GM23338 (cell line): ENCODE data around the gene CCDC183. TPM values are rescaled to one million over a fixed set of nuclear protein-coding genes. Genes with fewer than 3 reads are reported as not detected.

Source experiments
- ATAC-seq: fragments of 200-7000 bp; cut with Tn5 transposase; 3 replicates; pipeline ENCODE4 v1.9.1; 2020
- DNase-seq: peaks from one replicate; pipeline ENCODE4 v3.0.0-alpha.2; 2015; ENCODE audit warnings: low spot score
- H2AFZ ChIP-seq: fragments of 200-600 bp; sonication (generic); 2 replicates; pipeline ENCODE4 v1.8.0; 2016; ENCODE audit warnings: antibody characterized with exemption, mild to moderate bottlenecking, moderate library complexity
- H3F3A ChIP-seq: fragments of 200-600 bp; sonication (generic); replicated peaks from 2 replicates; pipeline ENCODE4 v1.8.0; 2017; ENCODE audit warnings: antibody characterized with exemption, mixed run types, low read depth
- H3K27ac ChIP-seq: fragments of 200-600 bp; sonication (generic); 2 replicates; pipeline ENCODE4 v1.6.1; 2016; ENCODE audit warnings: low read depth
- H3K27me3 ChIP-seq: fragments of 200-600 bp; sonication (generic); 2 replicates; pipeline ENCODE4 v1.8.0; 2016; ENCODE audit warnings: mild to moderate bottlenecking, mixed run types, moderate library complexity; ENCODE audit not compliant: insufficient read depth
- H3K36me3 ChIP-seq: fragments of 200-600 bp; sonication (generic); 2 replicates; pipeline ENCODE4 v1.8.0; 2016; ENCODE audit warnings: mild to moderate bottlenecking; ENCODE audit not compliant: insufficient read depth
- H3K4me1 ChIP-seq: fragments of 200-600 bp; sonication (generic); 2 replicates; pipeline ENCODE4 v1.8.0; 2016; ENCODE audit warnings: mild to moderate bottlenecking, moderate library complexity; ENCODE audit not compliant: insufficient read depth
- H3K4me2 ChIP-seq: fragments of 200-600 bp; sonication (generic); 2 replicates; pipeline ENCODE4 v1.7.1; 2017; ENCODE audit warnings: mixed run types
- H3K4me3 ChIP-seq: fragments of 200-600 bp; sonication (generic); 2 replicates; pipeline ENCODE4 v1.6.1; 2016; ENCODE audit warnings: mixed run types
- H3K79me2 ChIP-seq: fragments of 200-600 bp; sonication (generic); replicated peaks from 2 replicates; pipeline ENCODE4 v1.8.0; 2017; ENCODE audit warnings: mild to moderate bottlenecking; ENCODE audit not compliant: insufficient read depth
- H3K9me2 ChIP-seq: fragments of 200-600 bp; sonication (generic); 2 replicates; pipeline ENCODE4 v1.8.0; 2017; ENCODE audit not compliant: insufficient read depth
- H4K20me1 ChIP-seq: fragments of 200-600 bp; sonication (generic); replicated peaks from 2 replicates; pipeline ENCODE4 v1.8.0; 2017; ENCODE audit warnings: mild to moderate bottlenecking; ENCODE audit not compliant: insufficient read depth
- H3K27ac Mint-ChIP-seq: 2 replicates; pipeline ENCODE4 v1.8.0; 2020; ENCODE audit warnings: inconsistent platforms, mild to moderate bottlenecking, moderate library complexity, mixed read lengths
- H3K27me3 Mint-ChIP-seq: 3 replicates; pipeline ENCODE4 v1.8.0; 2022; ENCODE audit warnings: low read depth, mild to moderate bottlenecking, moderate library complexity, mixed read lengths, inconsistent platforms; ENCODE audit not compliant: insufficient read depth, poor library complexity
- H3K36me3 Mint-ChIP-seq: 3 replicates; pipeline ENCODE4 v1.8.0; 2021; ENCODE audit warnings: low read depth, mild to moderate bottlenecking, inconsistent platforms, moderate library complexity, mixed read lengths
- H3K4me1 Mint-ChIP-seq: 3 replicates; pipeline ENCODE4 v1.8.0; 2020; ENCODE audit warnings: mild to moderate bottlenecking, inconsistent platforms, mixed read lengths
- H3K4me3 Mint-ChIP-seq: 3 replicates; pipeline ENCODE4 v1.8.0; 2021; ENCODE audit warnings: moderate library complexity, mild to moderate bottlenecking, inconsistent platforms, mixed read lengths
- H3K9me3 Mint-ChIP-seq: 3 replicates; pipeline ENCODE4 v1.8.0; 2020; ENCODE audit warnings: moderate library complexity, mild to moderate bottlenecking, inconsistent platforms, mixed read lengths
- CTCF ChIP-seq, 2 experiments: fragments of 200-600 bp in 1 of 2; sonication (generic) in 1 of 2; conservative IDR thresholded peaks; 2 replicates each; pipeline versions ENCODE4 v1.5.1 to v1.6.1; 2016 to 2017; ENCODE audit warnings: antibody characterized with exemption in 2 of 2, low read depth in 2 of 2, mild to moderate bottlenecking in 2 of 2, moderate library complexity in 1 of 2
- ETS1 ChIP-seq: IDR thresholded peaks from 2 replicates; pipeline ENCODE4 v1.6.1; 2016; ENCODE audit warnings: antibody characterized with exemption
- JUNB ChIP-seq: IDR thresholded peaks from one replicate; pipeline ENCODE4 v1.6.1; 2016; ENCODE audit warnings: antibody characterized with exemption; ENCODE audit not compliant: unreplicated experiment
- POLR2AphosphoS5 ChIP-seq: IDR thresholded peaks from 2 replicates; pipeline ENCODE4 v1.6.1; 2016; ENCODE audit warnings: antibody characterized with exemption, low read depth
- STAT1 ChIP-seq: IDR thresholded peaks from one replicate; pipeline ENCODE4 v1.6.1; 2016; ENCODE audit warnings: antibody characterized with exemption; ENCODE audit not compliant: unreplicated experiment
- polyA plus RNA-seq: library from polyadenylated mRNA; unstranded; fragments of >200 nt; fragmentation: Nextera tagmentation; extraction: Ambion mirVana; gene quantifications from 2 replicates; pipeline ENCODE4 v1.2.1, GENCODE V29; 2016
- total RNA-seq: library from RNA; depleted of rRNA; stranded (reverse); fragments of >200 nt; shearing (Covaris generic); gene quantifications from 2 replicates; pipeline ENCODE4 v1.2.3, GENCODE V29; 2014

CCDC183 gene
- total and polyA plus RNA-seq, 2 experiments from 2014 or later = 1.1 to 1.2 TPM

DNA sequence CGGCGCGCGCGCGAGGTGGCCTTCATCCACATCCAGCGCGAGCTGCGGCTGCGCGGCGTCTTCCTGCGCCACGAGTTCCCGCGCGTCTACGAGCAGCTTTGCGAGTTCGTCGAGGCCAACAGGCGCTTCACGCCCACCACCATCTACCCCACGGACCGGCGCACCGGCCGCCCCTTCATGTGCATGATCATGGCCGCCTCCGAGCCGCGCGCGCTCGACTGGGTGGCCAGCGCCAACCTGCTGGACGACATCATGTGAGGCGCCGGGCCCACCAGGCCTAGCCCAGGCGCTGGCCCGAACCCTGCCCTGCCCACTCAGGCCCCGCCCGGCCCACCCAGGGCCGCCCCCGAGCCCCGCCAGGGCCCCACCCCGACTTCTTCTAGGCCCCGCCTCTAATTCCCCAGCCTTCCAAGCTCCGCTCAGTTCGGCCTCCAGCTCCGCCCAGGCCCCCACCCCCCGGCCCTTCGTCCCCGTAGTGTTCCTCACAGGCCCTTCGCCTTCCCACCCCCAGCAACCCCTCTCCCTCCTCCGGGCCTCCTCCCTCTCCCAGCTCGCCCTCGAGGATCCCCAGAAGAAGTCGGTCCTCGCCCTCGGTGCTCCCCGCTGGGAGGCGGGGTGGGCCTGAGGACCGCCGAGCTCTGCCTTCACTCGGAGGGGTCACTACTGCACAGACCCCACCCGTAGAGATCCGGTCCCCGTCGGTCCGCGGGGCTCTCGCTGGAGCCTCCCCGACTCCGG, 51.1 kb downstream of the CCDC183 start:
- ATAC-seq = peak; percentile 16
- peak overlapping the region; percentile 88 for H3K4me3 ChIP-seq
- H3K27ac ChIP-seq = no peak overlapping the region
- no peaks in the 10 kb centered on the region for H3K9me2 ChIP-seq
- peak overlapping the region; percentile 89 for H3K4me2 ChIP-seq
- peak; percentile 92 for DNase-seq
- no peaks in the 10 kb centered on the region for H3K79me2 ChIP-seq
- 0 out of 2 replicates have a peak, but pooled peaks cover 3% of the 10 kb centered on the region for H4K20me1 ChIP-seq
- TF ChIP-seq CTCF (conservative IDR thresholded peaks at IDR 0.05; ENCODE audit: low read depth in 2 of 2) (no peak), ETS1 (no peak), POLR2AphosphoS5 (peak; percentile 80), STAT1 (no peak), JUNB (no peak)
- Mint-ChIP-seq H3K36me3 (peaks cover 2% of the 10 kb centered on the region; the same call in 2 of the 3 replicates), H3K4me1 (peaks cover 4% of the 10 kb centered on the region; the same call in 2 of the 3 replicates), H3K4me3 (peak overlapping the region; percentile 93), H3K27me3 (peaks cover 36% of the 10 kb centered on the region), H3K9me3 (no peaks in the 10 kb centered on the region), H3K27ac (0 out of 2 replicates have a peak overlapping the region, but pooled peaks have one; percentile 40)
- H3K36me3 ChIP-seq = no peaks in the 10 kb centered on the region; the same call in 1 of the 2 replicates
- peaks cover 4% of the 10 kb centered on the region; the same call in 1 of the 2 replicates for H3K4me1 ChIP-seq
- no peak overlapping the region for H2AFZ ChIP-seq
- peaks cover 13% of the 10 kb centered on the region for H3K27me3 ChIP-seq
- H3F3A ChIP-seq = 0 out of 2 replicates have a peak, but pooled peaks cover 5% of the 10 kb centered on the region

- Histone ChIP-seq H3F3A (0 out of 2 replicates have a peak, but pooled peaks cover 5% of the 10 kb centered on the region), H3K4me2 (peak overlapping the region; percentile 89), H3K9me2 (no peaks in the 10 kb centered on the region), H3K27me3 (peaks cover 13% of the 10 kb centered on the region), H2AFZ (no peak overlapping the region), H3K27ac (no peak overlapping the region), H4K20me1 (0 out of 2 replicates have a peak, but pooled peaks cover 3% of the 10 kb centered on the region), H3K36me3 (no peaks in the 10 kb centered on the region; the same call in 1 of the 2 replicates), H3K4me3 (peak overlapping the region; percentile 88), H3K79me2 (no peaks in the 10 kb centered on the region), H3K4me1 (peaks cover 4% of the 10 kb centered on the region; the same call in 1 of the 2 replicates)
- Mint-ChIP-seq H3K27me3 (peaks cover 34% of the 10 kb centered on the region), H3K9me3 (no peaks in the 10 kb centered on the region), H3K4me3 (peak overlapping the region; percentile 93), H3K4me1 (peaks cover 4% of the 10 kb centered on the region; the same call in 1 of the 3 replicates), H3K36me3 (peaks cover 2% of the 10 kb centered on the region; the same call in 2 of the 3 replicates), H3K27ac (peak overlapping the region; percentile 88)
- ATAC-seq (peak; percentile 5), DNase-seq (peak; percentile 86)
- TF ChIP-seq ETS1 = no peak
- TF ChIP-seq POLR2AphosphoS5 = peak; percentile 57; the same call in 1 of the 2 replicates
Observed at GRCh38 chr9:136847826-136848392, 51.8 kb downstream of the CCDC183 start.
